Esophagus (tissue), 2 donors: ENCODE results near the gene PTGER2. TPM values are rescaled to one million over a fixed set of nuclear protein-coding genes. Genes with fewer than 3 reads are reported as not detected.

ENCODE experiments used
- H3K27ac ChIP-seq, 2 donors: one replicate each; pipeline ENCODE4 v1.5.1; 2013; ENCODE audit warnings: low read depth in 2 of 2, mild to moderate bottlenecking in 2 of 2, inconsistent platforms in 1 of 2, low read length in 1 of 2, moderate library complexity in 1 of 2
- H3K27me3 ChIP-seq, 2 donors: one replicate each; pipeline ENCODE4 v1.6.1; 2013; ENCODE audit warnings: low read length in 2 of 2, control low read depth in 1 of 2, mild to moderate bottlenecking in 1 of 2; ENCODE audit not compliant: insufficient read depth in 2 of 2, control insufficient read depth in 1 of 2
- H3K36me3 ChIP-seq, 2 donors: one replicate each; pipeline ENCODE4 v1.6.1; 2013; ENCODE audit warnings: low read length in 1 of 2; ENCODE audit not compliant: control insufficient read depth in 2 of 2, insufficient read depth in 2 of 2
- H3K4me1 ChIP-seq, 2 donors: one replicate each; pipeline ENCODE4 v1.6.1; 2013; ENCODE audit warnings: low read length in 1 of 2; ENCODE audit not compliant: control insufficient read depth in 2 of 2, insufficient read depth in 2 of 2
- H3K4me3 ChIP-seq, 2 donors: one replicate each; pipeline ENCODE4 v1.5.1; 2013; ENCODE audit warnings: low read length in 2 of 2, mild to moderate bottlenecking in 2 of 2, low read depth in 1 of 2, moderate library complexity in 1 of 2
- H3K9me3 ChIP-seq, 2 donors: one replicate each; pipeline ENCODE4 v1.6.1; 2013; ENCODE audit warnings: mild to moderate bottlenecking in 2 of 2, low read depth in 1 of 2, low read length in 1 of 2, moderate library complexity in 1 of 2; ENCODE audit not compliant: control insufficient read depth in 2 of 2, insufficient read depth in 1 of 2
- WGBS, 2 donors: extraction: QIAGEN DNeasy Blood & Tissue Kit; methylation state at CpG; one replicate each; pipeline ENCODE4 v1.1.7; 2013; 5-methylcytosine and 5-hydroxymethylcytosine counted together
- polyA plus RNA-seq, 2 donors: library from polyadenylated mRNA; stranded (reverse); fragments of 200-250 nt; gene quantifications; one replicate each; pipeline ENCODE4 v1.2.3, GENCODE V29; 2013
- donor health status: healthy with polysubstance abuse.
- donor health status: Bipolar disorder and iron deficiency.

Gene PTGER2
- polyA plus RNA-seq, 2 donors = 0.29 to 0.41 TPM

- peaks cover 0 to 3% of the 10 kb centered on the region in 2 donors for H3K9me3 ChIP-seq
- no peak overlapping the region for H3K27ac ChIP-seq
- peaks cover 0 to 9% of the 10 kb centered on the region in 2 donors for H3K4me1 ChIP-seq
- H3K36me3 ChIP-seq = no peaks in the 10 kb centered on the region
- WGBS, 2 donors = 61 to 79% methylated on average over 3 of the region's 3 CpGs
- H3K4me3 ChIP-seq = no peak overlapping the region
- peaks cover 9 to 11% of the 10 kb centered on the region in 2 donors for H3K27me3 ChIP-seq
These were observed 41.7 kb upstream of the PTGER2 start for GRCh38 chr14:52272375-52272774.

DNA sequence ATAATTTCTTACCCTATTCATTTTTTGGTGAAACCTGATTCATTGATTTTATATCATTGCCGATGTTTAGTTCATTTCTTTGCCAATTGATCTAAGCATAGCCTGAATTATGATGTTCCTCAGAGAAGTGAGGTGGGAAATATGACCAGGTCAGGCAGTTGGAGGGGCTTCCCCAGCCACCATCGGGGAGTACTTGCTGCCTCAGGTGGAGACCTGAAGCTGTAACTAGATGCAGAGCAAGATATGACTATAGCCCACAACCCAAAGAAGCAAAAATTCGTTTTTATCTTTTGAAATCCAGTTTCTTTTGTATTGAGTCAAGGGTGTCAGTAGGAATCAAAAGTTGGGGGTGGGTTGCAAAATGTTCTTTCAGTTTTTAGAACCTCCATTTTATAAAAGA, 38.7 kb upstream of the PTGER2 start:
- no peaks in the 10 kb centered on the region for H3K4me1 ChIP-seq
- no peaks in the 10 kb centered on the region for H3K27me3 ChIP-seq
- H3K9me3 ChIP-seq = no peaks in the 10 kb centered on the region
- no peak overlapping the region for H3K4me3 ChIP-seq
- H3K36me3 ChIP-seq = no peaks in the 10 kb centered on the region
- 51 to 56% methylated on average over 3 of the region's 3 CpGs for WGBS, 2 donors
- H3K27ac ChIP-seq = no peak overlapping the region

GRCh38 chr14:52277552-52277951, 36.6 kb upstream of the PTGER2 start:
- H3K27ac ChIP-seq = no peak overlapping the region
- 59 to 72% methylated on average over 4 of the region's 4 CpGs for WGBS, 2 donors
- no peaks in the 10 kb centered on the region for H3K27me3 ChIP-seq
- no peaks in the 10 kb centered on the region for H3K9me3 ChIP-seq
- H3K4me3 ChIP-seq = no peak overlapping the region
- H3K4me1 ChIP-seq = no peaks in the 10 kb centered on the region
- H3K36me3 ChIP-seq = no peaks in the 10 kb centered on the region

- H3K36me3 ChIP-seq = no peaks in the 10 kb centered on the region
- H3K4me1 ChIP-seq = no peaks in the 10 kb centered on the region
- H3K4me3 ChIP-seq = no peak overlapping the region
- no peaks in the 10 kb centered on the region for H3K9me3 ChIP-seq
- H3K27me3 ChIP-seq = no peaks in the 10 kb centered on the region
- no peak overlapping the region for H3K27ac ChIP-seq
- WGBS, 2 donors = 30 to 32% methylated on average over 3 of the region's 3 CpGs
These were observed 34.7 kb upstream of the PTGER2 start for GRCh38 chr14:52279408-52279807.

- no peaks in the 10 kb centered on the region for H3K36me3 ChIP-seq
- no peaks in the 10 kb centered on the region for H3K27me3 ChIP-seq
- H3K4me1 ChIP-seq = no peaks in the 10 kb centered on the region
- WGBS, 2 donors = 64 to 79% methylated on average over 2 of the region's 2 CpGs
- H3K4me3 ChIP-seq = no peak overlapping the region
- H3K9me3 ChIP-seq = no peaks in the 10 kb centered on the region
- no peak overlapping the region for H3K27ac ChIP-seq
These were observed 31.0 kb upstream of the PTGER2 start for GRCh38 chr14:52283099-52283498.

- no peak overlapping the region for H3K4me3 ChIP-seq
These were observed 27.2 kb upstream of the PTGER2 start for GRCh38 chr14:52286661-52287649.

DNA sequence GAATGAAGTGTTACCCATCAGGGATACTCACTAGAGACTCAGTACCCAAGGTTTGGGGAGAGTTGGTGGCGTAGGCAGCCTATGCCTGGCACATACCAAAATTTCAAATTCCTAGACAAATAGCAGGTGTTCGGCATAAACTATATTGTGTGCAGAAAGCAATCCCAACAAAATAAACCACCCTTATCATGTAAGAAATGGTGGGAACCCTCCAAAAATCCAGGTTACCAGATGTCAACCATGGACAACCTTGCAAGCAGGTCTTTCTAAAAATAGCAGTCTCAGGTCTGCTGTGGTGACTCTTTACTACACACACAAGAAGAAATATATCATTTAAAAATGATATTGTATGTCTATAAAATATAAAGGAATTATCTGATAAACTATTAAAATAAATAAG, 17.7 kb upstream of the PTGER2 start:
- H3K4me1 ChIP-seq = no peaks in the 10 kb centered on the region
- no peak overlapping the region for H3K27ac ChIP-seq
- H3K9me3 ChIP-seq = no peaks in the 10 kb centered on the region
- no peaks in the 10 kb centered on the region for H3K27me3 ChIP-seq
- no peak overlapping the region for H3K4me3 ChIP-seq
- H3K36me3 ChIP-seq = no peaks in the 10 kb centered on the region
- WGBS, 2 donors = 91 to 93% methylated on average over 2 of the region's 2 CpGs

More at GRCh38 chr14:52286661-52287649, 27.2 kb upstream of the PTGER2 start:
- no peak overlapping the region for H3K27ac ChIP-seq
- no peaks in the 10 kb centered on the region for H3K4me1 ChIP-seq
- no peaks in the 10 kb centered on the region for H3K9me3 ChIP-seq
- H3K36me3 ChIP-seq = no peaks in the 10 kb centered on the region
- no peaks in the 10 kb centered on the region for H3K27me3 ChIP-seq
- WGBS, 2 donors = 53 to 63% methylated on average over 4 of the region's 4 CpGs

DNA sequence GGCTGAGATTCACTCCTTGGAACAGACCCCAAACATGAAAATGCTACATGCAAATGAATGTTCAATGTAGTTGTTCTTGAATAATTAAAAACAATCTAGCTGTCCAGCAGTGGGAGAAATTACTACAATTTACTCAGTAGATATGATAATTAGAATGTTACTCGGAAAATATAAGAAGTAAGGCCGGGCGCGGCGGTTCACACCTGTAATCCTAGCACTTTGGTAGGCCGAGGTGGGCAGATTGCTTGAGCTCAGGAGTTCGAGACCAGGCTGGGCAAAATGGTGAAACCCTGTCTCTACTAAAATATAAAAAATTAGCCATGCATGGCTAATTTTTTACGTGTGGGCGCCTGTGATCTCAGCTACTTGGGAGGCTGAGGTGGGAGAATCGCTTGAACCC, 15.3 kb upstream of the PTGER2 start:
- WGBS, 2 donors = 91 to 93% methylated on average over 10 of the region's 10 CpGs
- no peak overlapping the region for H3K27ac ChIP-seq
- no peaks in the 10 kb centered on the region for H3K9me3 ChIP-seq
- no peak overlapping the region for H3K4me3 ChIP-seq
- no peaks in the 10 kb centered on the region for H3K27me3 ChIP-seq
- no peaks in the 10 kb centered on the region for H3K36me3 ChIP-seq
- H3K4me1 ChIP-seq = no peaks in the 10 kb centered on the region

GRCh38 chr14:52299692-52300278, 14.3 kb upstream of the PTGER2 start:
- Histone ChIP-seq H3K9me3 (no peaks in the 10 kb centered on the region), H3K4me3 (no peak overlapping the region), H3K36me3 (no peaks in the 10 kb centered on the region), H3K27me3 (no peaks in the 10 kb centered on the region), H3K27ac (no peak overlapping the region), H3K4me1 (no peaks in the 10 kb centered on the region)
